Measurements from ENCODE around the gene SLFN5. TPM values are rescaled to one million over a fixed set of nuclear protein-coding genes. Genes with fewer than 3 reads are reported as not detected.
"Not testable (repeated sequence)": the region's sequence is repeated elsewhere in the genome, so short reads cannot be mapped to it uniquely, and the experiment has no call there.

The SLFN5 gene
- total RNA-seq, 2 donors from 2014 or later, result 7.8 to 8.9 TPM

- H3K27me3 ChIP-seq, result no peaks in the 10 kb centered on the region
- H3K27ac ChIP-seq, result peak overlapping the region in 3 of 4 donors; percentile 12 to 55 (median 26)
- TF ChIP-seq POLR2A (IDR thresholded peaks at IDR 0.05), result no peak
- TF ChIP-seq, protein P1, sequence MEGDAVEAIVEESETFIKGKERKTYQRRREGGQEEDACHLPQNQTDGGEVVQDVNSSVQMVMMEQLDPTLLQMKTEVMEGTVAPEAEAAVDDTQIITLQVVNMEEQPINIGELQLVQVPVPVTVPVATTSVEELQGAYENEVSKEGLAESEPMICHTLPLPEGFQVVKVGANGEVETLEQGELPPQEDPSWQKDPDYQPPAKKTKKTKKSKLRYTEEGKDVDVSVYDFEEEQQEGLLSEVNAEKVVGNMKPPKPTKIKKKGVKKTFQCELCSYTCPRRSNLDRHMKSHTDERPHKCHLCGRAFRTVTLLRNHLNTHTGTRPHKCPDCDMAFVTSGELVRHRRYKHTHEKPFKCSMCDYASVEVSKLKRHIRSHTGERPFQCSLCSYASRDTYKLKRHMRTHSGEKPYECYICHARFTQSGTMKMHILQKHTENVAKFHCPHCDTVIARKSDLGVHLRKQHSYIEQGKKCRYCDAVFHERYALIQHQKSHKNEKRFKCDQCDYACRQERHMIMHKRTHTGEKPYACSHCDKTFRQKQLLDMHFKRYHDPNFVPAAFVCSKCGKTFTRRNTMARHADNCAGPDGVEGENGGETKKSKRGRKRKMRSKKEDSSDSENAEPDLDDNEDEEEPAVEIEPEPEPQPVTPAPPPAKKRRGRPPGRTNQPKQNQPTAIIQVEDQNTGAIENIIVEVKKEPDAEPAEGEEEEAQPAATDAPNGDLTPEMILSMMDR (IDR thresholded peaks at IDR 0.05), result no peak
- peaks cover 15% of the 10 kb centered on the region for H3K4me1 ChIP-seq
- H3K4me3 ChIP-seq, result no peak overlapping the region
- no peak for DNase-seq
- H3K36me3 ChIP-seq (replicated peaks in 1 of 2; ENCODE audit: insufficient read depth in 1 of 2, low read depth in 2 of 2), result no peaks in the 10 kb centered on the region
- peak; percentile 30 for ATAC-seq
- H3K9me3 ChIP-seq, result peaks cover 0 to 2% (median 0%) of the 10 kb centered on the region in 3 donors
- intact Hi-C loops (cut with DNase I), result no loop called here
Observed at GRCh38 chr17:35298639-35299038, 55.8 kb downstream of the SLFN5 start.

DNA sequence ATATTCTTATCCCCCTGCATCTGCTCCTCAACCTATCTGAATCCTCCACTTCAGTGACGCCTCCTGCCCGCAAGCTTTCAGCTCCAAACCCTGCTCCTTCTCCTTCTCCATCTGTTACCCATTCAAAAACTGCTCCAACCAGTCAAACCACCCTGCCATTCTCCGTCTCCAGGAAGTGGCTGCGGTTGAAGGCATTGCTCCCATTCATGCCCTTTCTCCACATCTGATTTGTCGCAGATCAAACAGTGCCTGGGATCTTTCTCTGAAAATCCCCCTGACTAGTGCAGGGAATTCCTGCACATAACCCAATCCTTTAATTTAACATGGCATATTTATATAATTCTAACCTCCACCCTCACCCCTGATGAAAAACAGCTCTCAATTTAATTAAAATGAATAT is 56.3 kb downstream of the SLFN5 start:
- Histone ChIP-seq H3K27ac (peak overlapping the region in 3 of 4 donors; percentile 12 to 55 (median 26)), H3K4me3 (no peak overlapping the region), H3K4me1 (peaks cover 15% of the 10 kb centered on the region), H3K9me3 (peaks cover 0 to 7% (median 0%) of the 10 kb centered on the region in 3 donors), H3K27me3 (no peaks in the 10 kb centered on the region), H3K36me3 (replicated peaks in 1 of 2; ENCODE audit: insufficient read depth in 1 of 2, low read depth in 2 of 2) (no peaks in the 10 kb centered on the region)
- ATAC-seq, result peak; percentile 96
- DNase-seq, result peak; percentile 78 to 81 (median 80)
- no peak for TF ChIP-seq POLR2A (IDR thresholded peaks at IDR 0.05)
- TF ChIP-seq, protein P1 (IDR thresholded peaks at IDR 0.05), result no peak
- 18 to 22% methylated on average over 5 of the region's 5 CpGs for WGBS, 2 donors
- intact Hi-C loops (cut with DNase I), result no loop called here

- H3K4me3 ChIP-seq; H3K4me1 ChIP-seq; H3K27ac ChIP-seq; H3K27me3 ChIP-seq; intact Hi-C loops (cut with DNase I); H3K9me3 ChIP-seq; H3K36me3 ChIP-seq (replicated peaks in 1 of 2; ENCODE audit: insufficient read depth in 1 of 2, low read depth in 2 of 2); DNase-seq; ATAC-seq: not testable (repeated sequence)
- 48 to 72% methylated on average over 3 of the region's 3 CpGs for WGBS, 2 donors
Observed at GRCh38 chr17:35309345-35309744, 66.5 kb downstream of the SLFN5 start.

DNA sequence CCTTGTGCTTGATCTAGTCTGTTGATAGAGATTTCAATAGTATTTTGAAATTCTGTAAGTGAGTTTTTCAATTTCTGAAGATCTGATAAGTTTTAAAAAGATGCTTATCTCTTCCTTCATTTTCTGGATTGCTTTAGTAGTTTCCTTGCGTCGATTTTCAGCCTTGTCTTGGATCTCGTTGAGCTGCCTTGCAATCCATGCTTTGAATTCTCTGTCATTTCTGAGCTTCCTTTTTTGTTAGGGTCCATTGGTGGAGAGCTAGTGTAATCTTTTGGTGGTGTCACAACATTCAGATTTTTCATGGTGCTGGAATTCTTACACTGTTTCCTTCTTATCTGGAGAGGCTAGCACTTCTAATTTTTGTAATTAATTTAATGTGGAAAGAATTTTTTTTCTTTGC is 69.5 kb downstream of the SLFN5 start:
- no peak overlapping the region for H3K27ac ChIP-seq
- DNase-seq, result no peak
- TF ChIP-seq POLR2A (IDR thresholded peaks at IDR 0.05), result no peak
- TF ChIP-seq, protein P1 (IDR thresholded peaks at IDR 0.05), result no peak
- H3K36me3 ChIP-seq (replicated peaks in 1 of 2; ENCODE audit: insufficient read depth in 1 of 2, low read depth in 2 of 2), result no peaks in the 10 kb centered on the region
- WGBS, 2 donors, result 51 to 61% methylated on average over 3 of the region's 3 CpGs
- H3K9me3 ChIP-seq, result no peaks in the 10 kb centered on the region
- peaks cover 0 to 3% of the 10 kb centered on the region in 2 donors for H3K27me3 ChIP-seq
- H3K4me3 ChIP-seq, result no peak overlapping the region
- intact Hi-C loops (cut with DNase I), result loop anchor here (5.0 to 10.0 kb wide), 3 partner anchors 148 to 432 kb away; partner anchors contain the start of gene SLFN12L
- ATAC-seq, result no peak
- H3K4me1 ChIP-seq, result peaks cover 9% of the 10 kb centered on the region

DNA sequence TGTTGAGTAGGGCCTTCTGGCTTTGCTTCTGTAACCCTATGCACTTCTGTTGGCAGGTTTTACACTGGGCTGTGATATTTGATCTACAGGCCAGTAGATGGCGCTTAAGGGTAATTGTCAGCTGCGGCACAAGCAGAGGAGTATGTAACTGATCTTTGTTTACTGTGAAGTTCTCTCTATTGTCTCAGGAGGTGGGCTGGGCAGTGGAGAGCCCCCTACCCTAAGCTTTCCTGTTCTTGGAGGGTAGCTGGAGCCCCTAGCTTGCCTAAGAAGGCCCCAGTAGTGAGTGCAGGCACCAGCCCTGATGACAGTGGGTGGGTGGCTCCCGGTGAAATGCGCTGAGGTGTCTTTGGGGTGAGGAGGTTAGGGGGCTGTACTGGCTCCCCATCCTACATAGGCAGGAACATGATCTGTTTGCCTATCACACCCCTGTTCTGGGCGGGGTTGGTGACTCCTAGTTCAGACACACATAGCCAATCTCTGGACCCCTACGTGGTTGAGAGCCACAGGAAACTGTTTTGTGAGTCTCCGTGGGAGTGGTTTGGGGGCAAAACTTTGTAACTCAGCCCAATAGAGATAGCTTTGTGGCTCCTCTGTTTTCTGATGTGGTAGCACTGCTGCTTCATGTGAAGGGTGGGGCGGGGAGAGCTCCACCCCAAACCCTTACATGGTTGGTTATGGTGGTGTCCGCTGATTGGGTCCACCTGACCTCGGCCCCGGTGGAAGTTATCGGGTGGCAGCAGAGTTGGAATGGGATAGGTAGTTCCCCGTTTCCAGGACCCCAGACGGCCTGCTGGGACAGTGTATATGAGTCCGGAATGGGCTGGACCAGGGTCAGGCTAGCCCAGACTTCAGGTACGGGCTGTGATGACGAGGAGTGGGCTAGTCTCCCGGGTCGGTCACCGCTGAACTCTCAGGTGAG is 70.2 kb downstream of the SLFN5 start:
- TF ChIP-seq, protein P1 (IDR thresholded peaks at IDR 0.05), result peak; percentile 43 to 80 (median 72)
- no peak for TF ChIP-seq POLR2A (IDR thresholded peaks at IDR 0.05)
- H3K9me3 ChIP-seq, result no peaks in the 10 kb centered on the region
- H3K4me1 ChIP-seq, result peaks cover 9% of the 10 kb centered on the region
- DNase-seq (peak; percentile 35 to 64 (median 48)), ATAC-seq (peak; percentile 82)
- H3K36me3 ChIP-seq (replicated peaks in 1 of 2; ENCODE audit: insufficient read depth in 1 of 2, low read depth in 2 of 2), result no peaks in the 10 kb centered on the region
- peak overlapping the region in 1 of 4 donors; percentile 8 for H3K27ac ChIP-seq
- no peak overlapping the region for H3K4me3 ChIP-seq
- intact Hi-C loops (cut with DNase I), result loop anchor here (5.0 to 10.0 kb wide), 3 partner anchors 148 to 432 kb away; partner anchors contain the start of gene SLFN12L
- peaks cover 0 to 3% of the 10 kb centered on the region in 2 donors for H3K27me3 ChIP-seq
- WGBS, 2 donors, result 3 to 4% methylated on average over 6 to 20 of the region's 20 CpGs

Data from body of pancreas (tissue), 4 donors.